Stimulated activated CD4-positive, alpha-beta T cell treated with anti-CD3 and anti-CD28 coated beads, Interleukin-15, amount 100 ng/mL, for 24 hours (primary cell): ENCODE measurements around the gene RANBP1.

ENCODE experiments used
- DNase-seq: peaks from one replicate; pipeline ENCODE4 v3.0.0-alpha.2; 2020

Gene RANBP1

GRCh38 chr22:20138868-20139267 lies 23.0 kb downstream of the RANBP1 start:
- no peak for DNase-seq

- no peak for DNase-seq
Measured at GRCh38 chr22:20139391-20140106, 23.6 kb downstream of the RANBP1 start.

GRCh38 chr22:20140107-20140445 lies 24.2 kb downstream of the RANBP1 start:
- DNase-seq = no peak

GRCh38 chr22:20140521-20140964 lies 24.6 kb downstream of the RANBP1 start:
- no peak for DNase-seq

- DNase-seq = no peak
Measured at GRCh38 chr22:20141186-20142077, 25.5 kb downstream of the RANBP1 start.

GRCh38 chr22:20142711-20143621 lies 27.1 kb downstream of the RANBP1 start:
- no peak for DNase-seq

- no peak for DNase-seq
Measured at GRCh38 chr22:20143883-20144665, 28.2 kb downstream of the RANBP1 start.

GRCh38 chr22:20145206-20145831 lies 29.4 kb downstream of the RANBP1 start:
- DNase-seq = no peak

GRCh38 chr22:20145832-20146223 lies 29.9 kb downstream of the RANBP1 start:
- no peak for DNase-seq

- no peak for DNase-seq
Measured at GRCh38 chr22:20146777-20147176, 30.9 kb downstream of the RANBP1 start.

GRCh38 chr22:20147237-20147988 lies 31.5 kb downstream of the RANBP1 start:
- no peak for DNase-seq

GRCh38 chr22:20148414-20148813 lies 32.5 kb downstream of the RANBP1 start:
- no peak for DNase-seq

GRCh38 chr22:20149257-20150250 lies 33.6 kb downstream of the RANBP1 start:
- DNase-seq = no peak

GRCh38 chr22:20150381-20151275 lies 34.7 kb downstream of the RANBP1 start, which contains the start of gene CCDC188:
CCDC188 (minus strand) TSS chr22:20151055; CDS start chr22:20150986, 69 bp downstream.
- no peak for DNase-seq

GRCh38 chr22:20151276-20151588 lies 35.3 kb downstream of the RANBP1 start:
- DNase-seq = no peak

- DNase-seq = no peak
Measured at GRCh38 chr22:20152464-20152890, 36.6 kb downstream of the RANBP1 start.

- DNase-seq = no peak
Measured at GRCh38 chr22:20153945-20154344, 38.0 kb downstream of the RANBP1 start.

- DNase-seq = no peak
Measured at GRCh38 chr22:20154602-20155187, 38.8 kb downstream of the RANBP1 start.
